Thoracic aorta (tissue), 2 donors: ENCODE measurements around the gene ADAMTS2. TPM values are rescaled to one million over a fixed set of nuclear protein-coding genes. Genes with fewer than 3 reads are reported as not detected.

Experiments
- ATAC-seq: fragments of 150-250 bp; one replicate; pipeline ENCODE4 v1.8.0; 2017; ENCODE audit warnings: low read depth; ENCODE audit not compliant: insufficient number of reproducible peaks, low FRiP score
- DNase-seq: peaks from one replicate; pipeline ENCODE4 v3.0.0-alpha.2; 2020; ENCODE audit warnings: low spot score
- H3K27ac ChIP-seq, 2 donors: fragments of 200-600 bp; sonication (generic); 1 replicate in 1 of 2; 2 replicates in 1 of 2; pipeline ENCODE4 v1.5.1; 2016; ENCODE audit warnings: mild to moderate bottlenecking in 2 of 2, moderate library complexity in 2 of 2
- H3K27me3 ChIP-seq: fragments of 200-600 bp; sonication (generic); replicated peaks from 2 replicates; pipeline ENCODE4 v1.6.0; 2016; ENCODE audit warnings: mild to moderate bottlenecking; ENCODE audit not compliant: insufficient read depth
- H3K36me3 ChIP-seq: fragments of 200-600 bp; sonication (generic); one replicate; pipeline ENCODE4 v1.5.1; 2016
- H3K4me1 ChIP-seq, 2 donors: fragments of 200-600 bp; sonication (generic); 1 replicate in 1 of 2; 2 replicates in 1 of 2; pipeline versions ENCODE4 v1.5.1 to v1.6.0; 2016; ENCODE audit warnings: low read depth in 2 of 2, mild to moderate bottlenecking in 1 of 2; ENCODE audit not compliant: control insufficient read depth in 1 of 2
- H3K4me3 ChIP-seq: fragments of 200-600 bp; sonication (generic); 2 replicates; pipeline ENCODE4 v1.5.1; 2016; ENCODE audit warnings: mild to moderate bottlenecking
- H3K9me3 ChIP-seq: fragments of 200-600 bp; sonication (generic); 2 replicates; pipeline ENCODE4 v1.5.1; 2016
- total RNA-seq, 2 donors: library from RNA; depleted of rRNA; stranded (reverse); fragments of >200 nt; gene quantifications; one replicate each; pipeline versions ENCODE4 v1.1.0 to v1.2.3, GENCODE V29; 2016
- TF ChIP-seq, protein P1 (sequence below): fragments of 200-600 bp; sonication (generic); IDR thresholded peaks from one replicate; pipeline ENCODE4 v1.5.1; 2019; ENCODE audit warnings: antibody characterized with exemption

Gene ADAMTS2
- total RNA-seq, 2 donors from 2014 or later: 34.4 to 60.7 TPM

DNA sequence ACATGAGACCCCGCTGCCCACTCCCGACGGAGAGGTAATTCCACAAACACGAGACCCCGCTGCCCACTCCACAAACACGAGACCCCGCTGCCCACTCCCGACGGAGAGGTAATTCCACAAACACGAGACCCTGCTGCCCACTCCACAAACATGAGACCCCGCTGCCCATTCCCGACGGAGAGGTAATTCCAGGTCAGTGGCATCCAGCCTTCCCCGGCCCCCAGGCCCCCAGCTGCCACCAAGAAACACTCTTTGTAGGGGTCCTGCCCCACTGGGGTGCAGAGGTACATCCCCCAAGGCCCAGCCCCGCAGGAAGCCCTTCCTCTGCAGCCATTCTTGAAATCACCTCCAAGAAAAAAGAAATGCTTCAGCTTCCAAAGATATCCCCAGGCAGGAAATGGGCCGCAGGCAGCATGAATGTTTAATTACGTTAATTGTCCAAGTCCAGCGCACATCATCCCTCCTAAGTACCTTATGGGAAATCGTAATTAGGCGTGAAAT lies 115.9 kb downstream of the ADAMTS2 start:
- DNase-seq: no peak
- no peak for ATAC-seq
- H3K4me1 ChIP-seq: no peaks in the 10 kb centered on the region

DNA sequence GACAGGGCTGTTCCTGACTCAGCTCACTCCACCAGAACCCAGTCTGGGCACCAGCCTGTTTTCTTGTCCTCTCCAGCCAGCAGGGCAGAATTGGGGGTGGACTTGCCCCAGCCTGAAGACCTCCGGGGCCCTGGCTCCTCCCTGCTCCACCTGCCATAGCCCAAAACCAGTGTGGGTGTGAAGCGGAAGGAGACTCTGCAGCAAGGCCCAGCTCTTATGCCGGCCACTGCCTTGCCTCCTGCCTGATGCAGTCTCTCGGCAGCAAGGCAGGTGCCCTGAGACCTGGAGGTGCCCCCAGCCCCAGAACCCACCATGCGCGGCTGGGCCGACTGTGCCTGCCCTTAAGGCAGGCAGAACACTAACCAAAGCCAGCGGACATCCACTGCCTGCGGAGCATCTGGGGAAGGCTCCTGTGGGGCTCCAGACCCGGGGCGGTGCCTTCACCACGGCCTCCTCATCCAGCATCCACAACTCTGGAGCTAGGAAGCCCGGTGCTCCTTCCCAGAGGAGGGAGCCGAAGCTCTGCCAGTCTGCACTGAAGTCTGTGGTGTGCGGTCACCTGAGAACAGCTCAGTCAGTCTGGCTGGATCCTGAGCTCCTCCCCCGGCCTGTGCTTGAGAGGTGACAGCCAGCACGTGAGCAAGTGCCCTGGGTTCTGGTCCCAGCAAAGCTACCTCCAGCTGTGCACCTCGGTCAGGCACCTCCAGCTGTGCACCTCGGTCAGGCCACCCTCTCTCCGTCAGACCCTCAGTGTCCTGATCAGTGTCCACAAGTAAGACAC lies 116.7 kb downstream of the ADAMTS2 start:
- no peak overlapping the region for H3K27ac ChIP-seq
- TF ChIP-seq, protein P1, sequence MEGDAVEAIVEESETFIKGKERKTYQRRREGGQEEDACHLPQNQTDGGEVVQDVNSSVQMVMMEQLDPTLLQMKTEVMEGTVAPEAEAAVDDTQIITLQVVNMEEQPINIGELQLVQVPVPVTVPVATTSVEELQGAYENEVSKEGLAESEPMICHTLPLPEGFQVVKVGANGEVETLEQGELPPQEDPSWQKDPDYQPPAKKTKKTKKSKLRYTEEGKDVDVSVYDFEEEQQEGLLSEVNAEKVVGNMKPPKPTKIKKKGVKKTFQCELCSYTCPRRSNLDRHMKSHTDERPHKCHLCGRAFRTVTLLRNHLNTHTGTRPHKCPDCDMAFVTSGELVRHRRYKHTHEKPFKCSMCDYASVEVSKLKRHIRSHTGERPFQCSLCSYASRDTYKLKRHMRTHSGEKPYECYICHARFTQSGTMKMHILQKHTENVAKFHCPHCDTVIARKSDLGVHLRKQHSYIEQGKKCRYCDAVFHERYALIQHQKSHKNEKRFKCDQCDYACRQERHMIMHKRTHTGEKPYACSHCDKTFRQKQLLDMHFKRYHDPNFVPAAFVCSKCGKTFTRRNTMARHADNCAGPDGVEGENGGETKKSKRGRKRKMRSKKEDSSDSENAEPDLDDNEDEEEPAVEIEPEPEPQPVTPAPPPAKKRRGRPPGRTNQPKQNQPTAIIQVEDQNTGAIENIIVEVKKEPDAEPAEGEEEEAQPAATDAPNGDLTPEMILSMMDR: no peak
- H3K9me3 ChIP-seq: no peaks in the 10 kb centered on the region
- H3K4me1 ChIP-seq: no peaks in the 10 kb centered on the region
- H3K36me3 ChIP-seq: no peaks in the 10 kb centered on the region
- DNase-seq (no peak), ATAC-seq (no peak)
- H3K27me3 ChIP-seq: no peaks in the 10 kb centered on the region
- no peak overlapping the region for H3K4me3 ChIP-seq

More for the DNA sequence above, 115.9 kb downstream of the ADAMTS2 start:
- H3K36me3 ChIP-seq: no peaks in the 10 kb centered on the region
- H3K4me3 ChIP-seq: no peak overlapping the region
- no peak overlapping the region for H3K27ac ChIP-seq
- H3K27me3 ChIP-seq: no peaks in the 10 kb centered on the region
- TF ChIP-seq, protein P1: no peak
- H3K9me3 ChIP-seq: no peaks in the 10 kb centered on the region

- TF ChIP-seq, protein P1: no peak
- no peaks in the 10 kb centered on the region for H3K9me3 ChIP-seq
- H3K4me1 ChIP-seq: no peaks in the 10 kb centered on the region
- no peaks in the 10 kb centered on the region for H3K27me3 ChIP-seq
- no peak overlapping the region for H3K27ac ChIP-seq
- DNase-seq (no peak), ATAC-seq (no peak)
- no peak overlapping the region for H3K4me3 ChIP-seq
- no peaks in the 10 kb centered on the region for H3K36me3 ChIP-seq
Measured at GRCh38 chr5:179227580-179228311, 117.5 kb downstream of the ADAMTS2 start.

GRCh38 chr5:179227229-179227579 lies 118.1 kb downstream of the ADAMTS2 start:
- TF ChIP-seq, protein P1: no peak
- DNase-seq: no peak

GRCh38 chr5:179226696-179227095 lies 118.6 kb downstream of the ADAMTS2 start:
- Histone ChIP-seq H3K27me3 (no peaks in the 10 kb centered on the region), H3K4me3 (no peak overlapping the region), H3K36me3 (no peaks in the 10 kb centered on the region), H3K9me3 (no peaks in the 10 kb centered on the region), H3K27ac (no peak overlapping the region), H3K4me1 (no peaks in the 10 kb centered on the region)
- DNase-seq (no peak), ATAC-seq (no peak)
- TF ChIP-seq, protein P1: no peak

More at GRCh38 chr5:179227229-179227579, 118.1 kb downstream of the ADAMTS2 start:
- Histone ChIP-seq H3K4me3 (no peak overlapping the region), H3K9me3 (no peaks in the 10 kb centered on the region), H3K4me1 (no peaks in the 10 kb centered on the region), H3K27me3 (no peaks in the 10 kb centered on the region), H3K27ac (no peak overlapping the region), H3K36me3 (no peaks in the 10 kb centered on the region)
- no peak for ATAC-seq
